AG04450 (cell line): ENCODE measurements around the gene ITPR1. TPM values are rescaled to one million over a fixed set of nuclear protein-coding genes. Genes with fewer than 3 reads are reported as not detected.

Experiments
- CTCF ChIA-PET: fragments of 300-600, 350-600 bp; formaldehyde crosslinking; extraction: SDS; loops from one replicate; lab custom pipeline; 2022; ENCODE audit warnings: antibody characterized with exemption, inconsistent platforms; lab: Charles Lee
- POLR2A ChIA-PET: fragments of 350-600 bp; formaldehyde crosslinking; extraction: SDS; loops from one replicate; lab custom pipeline; 2021; ENCODE audit warnings: antibody characterized with exemption, inconsistent platforms; lab: Yijun Ruan, JAX
- DNase-seq: peaks from one replicate; pipeline ENCODE4 v3.0.0-alpha.2; 2011; ENCODE audit warnings: low read depth, low spot score
- H3K27ac ChIP-seq: one replicate; pipeline ENCODE4 v1.5.1; 2012; ENCODE audit warnings: low read depth, low read length, control low read depth
- H3K27me3 ChIP-seq: one replicate; pipeline ENCODE4 v1.6.0; 2012; ENCODE audit warnings: low read length; ENCODE audit not compliant: control insufficient read depth, insufficient read depth
- H3K4me3 ChIP-seq: 2 replicates; pipeline ENCODE4 v1.5.1; 2011; ENCODE audit warnings: mild to moderate bottlenecking, low read depth, low read length, control low read depth
- H3K9me3 ChIP-seq: 2 replicates; pipeline ENCODE4 v1.5.1; 2012; ENCODE audit warnings: low read length; ENCODE audit not compliant: control insufficient read depth, insufficient read depth
- polyA plus RNA-seq: library from polyadenylated mRNA; depleted of rRNA; stranded (reverse); fragments of >200 nt; gene quantifications from 2 replicates; pipeline ENCODE4 v1.2.3, GENCODE V29; 2011
- TF ChIP-seq, protein P1 (sequence below): IDR thresholded peaks from 2 replicates; pipeline ENCODE4 v1.5.1; 2011; ENCODE audit warnings: low read depth, low read length, control low read depth, inconsistent platforms

Gene ITPR1
- polyA plus RNA-seq, 1 experiment = 7.4 TPM

- TF ChIP-seq, protein P1, sequence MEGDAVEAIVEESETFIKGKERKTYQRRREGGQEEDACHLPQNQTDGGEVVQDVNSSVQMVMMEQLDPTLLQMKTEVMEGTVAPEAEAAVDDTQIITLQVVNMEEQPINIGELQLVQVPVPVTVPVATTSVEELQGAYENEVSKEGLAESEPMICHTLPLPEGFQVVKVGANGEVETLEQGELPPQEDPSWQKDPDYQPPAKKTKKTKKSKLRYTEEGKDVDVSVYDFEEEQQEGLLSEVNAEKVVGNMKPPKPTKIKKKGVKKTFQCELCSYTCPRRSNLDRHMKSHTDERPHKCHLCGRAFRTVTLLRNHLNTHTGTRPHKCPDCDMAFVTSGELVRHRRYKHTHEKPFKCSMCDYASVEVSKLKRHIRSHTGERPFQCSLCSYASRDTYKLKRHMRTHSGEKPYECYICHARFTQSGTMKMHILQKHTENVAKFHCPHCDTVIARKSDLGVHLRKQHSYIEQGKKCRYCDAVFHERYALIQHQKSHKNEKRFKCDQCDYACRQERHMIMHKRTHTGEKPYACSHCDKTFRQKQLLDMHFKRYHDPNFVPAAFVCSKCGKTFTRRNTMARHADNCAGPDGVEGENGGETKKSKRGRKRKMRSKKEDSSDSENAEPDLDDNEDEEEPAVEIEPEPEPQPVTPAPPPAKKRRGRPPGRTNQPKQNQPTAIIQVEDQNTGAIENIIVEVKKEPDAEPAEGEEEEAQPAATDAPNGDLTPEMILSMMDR = no peak
- Histone ChIP-seq H3K27ac (no peak overlapping the region), H3K4me3 (no peak overlapping the region), H3K9me3 (no peaks in the 10 kb centered on the region), H3K27me3 (no peaks in the 10 kb centered on the region)
- ChIA-PET POLR2A (no interaction called here), CTCF (interaction anchor here (0.6 to 2.2 kb wide), 3 partner anchors 47 to 171 kb away, joined by 6 to 7 read pairs (median 7); no protein-coding TSS in a partner anchor)
- DNase-seq = no peak
Measured at GRCh38 chr3:4462369-4463040, 30.6 kb upstream of the ITPR1 start.

- Histone ChIP-seq H3K4me3 (no peak overlapping the region), H3K9me3 (no peaks in the 10 kb centered on the region), H3K27me3 (no peaks in the 10 kb centered on the region), H3K27ac (no peak overlapping the region)
- TF ChIP-seq, protein P1 = no peak
- CTCF ChIA-PET = no interaction called here
- POLR2A ChIA-PET = no interaction called here
- DNase-seq = no peak
Measured at GRCh38 chr3:4464576-4464975, 28.6 kb upstream of the ITPR1 start.

DNA sequence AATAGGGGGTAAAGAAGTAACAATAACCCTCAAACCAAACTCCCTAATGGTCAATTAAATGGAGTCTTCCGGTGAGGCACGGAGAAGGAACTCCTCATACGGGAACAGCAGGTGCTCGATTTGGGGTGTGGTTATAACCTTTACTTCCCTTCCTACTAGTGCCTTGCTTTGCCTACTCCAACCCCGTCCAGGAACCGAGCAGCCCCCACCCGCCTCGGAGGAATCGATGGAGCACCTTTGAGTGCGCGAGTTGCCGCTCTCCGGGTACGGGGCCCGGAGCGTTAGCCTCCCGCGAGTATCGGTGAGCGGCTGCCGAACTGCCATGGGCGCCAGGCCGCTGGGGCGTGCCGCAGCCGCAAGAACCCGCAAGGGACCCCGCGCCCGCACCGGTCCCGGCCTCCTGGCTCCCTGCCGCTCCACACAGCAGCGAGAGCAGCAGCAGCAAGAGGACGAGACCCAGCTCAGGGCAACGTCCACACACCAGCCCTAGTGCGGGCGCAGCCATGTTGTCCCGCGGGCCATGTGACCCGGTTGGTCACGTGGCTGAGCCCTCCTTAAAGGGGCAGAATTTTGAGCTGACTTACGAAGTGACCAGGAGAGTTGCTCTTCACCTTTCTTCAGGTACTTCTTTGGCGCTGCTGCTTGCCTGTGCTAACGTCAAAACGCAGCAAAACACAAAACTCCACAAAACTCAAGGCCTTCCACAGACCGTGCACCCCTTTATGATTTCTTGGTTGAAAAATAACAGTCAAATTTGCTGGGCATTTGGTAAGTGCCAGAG is 26.2 kb upstream of the ITPR1 start, which contains the start of gene SUMF1:
SUMF1 (minus strand) TSS at position 529 of the 781 bp plus-strand sequence; CDS start at position 505, 24 bp downstream.
- CTCF ChIA-PET = interaction anchor here (1.3 to 3.7 kb wide), 2 partner anchors 116 to 166 kb away, joined by 4 to 13 read pairs; no protein-coding TSS in a partner anchor
- H3K27ac ChIP-seq = peak within 1 kb of the TSS; percentile 54
- TF ChIP-seq, protein P1 = no peak
- peak; percentile 47 for DNase-seq
- H3K27me3 ChIP-seq = peaks cover 6% of the 10 kb centered on the region
- H3K4me3 ChIP-seq = peak within 1 kb of the TSS; percentile 82
- no peaks in the 10 kb centered on the region for H3K9me3 ChIP-seq
- POLR2A ChIA-PET = interaction anchor here (0.6 to 1.5 kb wide), 4 partner anchors 26 to 117 kb away, joined by 3 to 38 read pairs (median 4); partner anchors contain the start of gene ITPR1

- POLR2A ChIA-PET = interaction anchor here (0.6 to 1.5 kb wide), 4 partner anchors 25 to 117 kb away, joined by 3 to 38 read pairs (median 4); partner anchors contain the start of gene ITPR1
- DNase-seq = no peak
- H3K4me3 ChIP-seq = peak overlapping the region; percentile 82
- CTCF ChIA-PET = interaction anchor here (0.6 to 3.7 kb wide), 3 partner anchors 29 to 166 kb away, joined by 4 to 13 read pairs (median 8); no protein-coding TSS in a partner anchor
- no peaks in the 10 kb centered on the region for H3K9me3 ChIP-seq
- TF ChIP-seq, protein P1 = no peak
- no peak overlapping the region for H3K27ac ChIP-seq
- H3K27me3 ChIP-seq = peaks cover 6% of the 10 kb centered on the region
Measured at GRCh38 chr3:4467522-4467867, 25.7 kb upstream of the ITPR1 start.
